HepG2 (cell line): Measurements from ENCODE around the gene CEP128. TPM values are rescaled to one million over a fixed set of nuclear protein-coding genes. Genes with fewer than 3 reads are reported as not detected.

Experiments
- CENPT ChIP-seq: sonication (generic); formaldehyde crosslinking; IDR thresholded peaks from 2 replicates; pipeline ENCODE4 v1.8.0; 2022; ENCODE audit warnings: low read depth, mild to moderate bottlenecking, moderate library complexity, missing genetic modification reagents
- FOXA3 ChIP-seq: IDR thresholded peaks from 2 replicates; pipeline ENCODE4 v1.6.1; 2016; ENCODE audit warnings: missing genetic modification reagents, missing compliant biosample characterization
- HMG20A ChIP-seq: IDR thresholded peaks from 2 replicates; pipeline ENCODE4 v1.6.1; 2016; ENCODE audit warnings: borderline replicate concordance
- HNF4G ChIP-seq, 2 experiments: sonication (generic) in 1 of 2; formaldehyde crosslinking in 1 of 2; IDR thresholded peaks; 2 replicates each; pipeline versions ENCODE4 v1.4.0 to v1.6.1; 2011 to 2020; ENCODE audit warnings: borderline replicate concordance in 2 of 2, low read depth in 2 of 2, mild to moderate bottlenecking in 2 of 2, low read length in 1 of 2, missing genetic modification reagents in 1 of 2, moderate library complexity in 1 of 2
- MBD4 ChIP-seq: IDR thresholded peaks from 2 replicates; pipeline ENCODE4 v1.6.1; 2012; ENCODE audit warnings: low read length, inconsistent platforms, borderline replicate concordance
- MYNN ChIP-seq: sonication (generic); formaldehyde crosslinking; IDR thresholded peaks from 2 replicates; pipeline ENCODE4 v1.4.0; 2020; ENCODE audit warnings: mild to moderate bottlenecking, low read depth, missing genetic modification reagents
- NFIC ChIP-seq: IDR thresholded peaks from 2 replicates; pipeline ENCODE4 v1.6.1; 2012; ENCODE audit warnings: mild to moderate bottlenecking, low read length, inconsistent platforms
- PAWR ChIP-seq: sonication (generic); formaldehyde crosslinking; IDR thresholded peaks from 2 replicates; pipeline ENCODE4 v1.4.0; 2020; ENCODE audit warnings: missing genetic modification reagents, mild to moderate bottlenecking, borderline replicate concordance
- PAX8 ChIP-seq: sonication (generic); formaldehyde crosslinking; IDR thresholded peaks from 2 replicates; pipeline ENCODE4 v1.8.0; 2022; ENCODE audit warnings: mild to moderate bottlenecking, missing genetic modification reagents, borderline replicate concordance
- PPARG ChIP-seq: conservative IDR thresholded peaks from 2 replicates; pipeline ENCODE4 v1.6.1; 2016; ENCODE audit warnings: missing biosample characterization, missing genetic modification reagents
- PREB ChIP-seq: sonication (generic); formaldehyde crosslinking; IDR thresholded peaks from 2 replicates; pipeline ENCODE4 v1.4.0; 2020; ENCODE audit warnings: missing genetic modification reagents
- SOX5 ChIP-seq: IDR thresholded peaks from 2 replicates; pipeline ENCODE4 v1.6.1; 2016; ENCODE audit warnings: borderline replicate concordance
- TGIF2 ChIP-seq: IDR thresholded peaks from 2 replicates; pipeline ENCODE4 v1.6.1; 2016; ENCODE audit warnings: control low read depth, missing compliant biosample characterization
- TOPORS ChIP-seq: sonication (generic); formaldehyde crosslinking; IDR thresholded peaks from 2 replicates; pipeline ENCODE4 v1.8.0; 2023; ENCODE audit warnings: mild to moderate bottlenecking, missing genetic modification reagents
- ZBTB20 ChIP-seq: sonication (generic); formaldehyde crosslinking; IDR thresholded peaks from 2 replicates; pipeline ENCODE4 v1.8.1; 2023; ENCODE audit warnings: missing genetic modification reagents, low read depth, mild to moderate bottlenecking, borderline replicate concordance
- ZNF407 ChIP-seq: sonication (generic); formaldehyde crosslinking; IDR thresholded peaks from one replicate; pipeline ENCODE4 v1.5.1; 2020; ENCODE audit warnings: mild to moderate bottlenecking, missing genetic modification reagents; ENCODE audit errors: not compliant biosample characterization
- ZNF460 ChIP-seq: sonication (generic); formaldehyde crosslinking; IDR thresholded peaks from 2 replicates; pipeline ENCODE4 v1.5.1; 2020; ENCODE audit warnings: missing genetic modification reagents, mild to moderate bottlenecking, borderline replicate concordance
- ZNF562 ChIP-seq: sonication (generic); formaldehyde crosslinking; IDR thresholded peaks from 2 replicates; pipeline ENCODE4 v1.8.0; 2022; ENCODE audit warnings: missing genetic modification reagents, borderline replicate concordance
- ZNF615 ChIP-seq: sonication (generic); formaldehyde crosslinking; IDR thresholded peaks from 2 replicates; pipeline ENCODE4 v1.5.0; 2020; ENCODE audit warnings: mild to moderate bottlenecking, missing genetic modification reagents, borderline replicate concordance
- polyA plus RNA-seq, 8 experiments: library from polyadenylated mRNA; depleted of rRNA in 3 of 8; stranded (reverse) in 7 of 8; unstranded in 1 of 8; fragments of >200 nt; fragmentation: Illumina TruSeq in 4 of 8; extraction: Trizol in 4 of 8; gene quantifications; 2 replicates each; pipeline versions ENCODE4 v1.2.1 to v1.2.3, GENCODE V29; 2011 to 2016; ENCODE audit warnings: low read depth in 4 of 8, missing spikeins in 1 of 8, mixed read lengths in 1 of 8; ENCODE audit not compliant: insufficient read depth in 1 of 8
- total RNA-seq, 5 experiments: library from RNA; depleted of rRNA; stranded (reverse); fragments of >200 nt; fragmentation: Illumina TruSeq; extraction: Trizol; gene quantifications; 2 replicates each; pipeline ENCODE4 v1.2.3, GENCODE V29; 2016; ENCODE audit warnings: low read depth in 1 of 5

Gene CEP128
- total and polyA plus RNA-seq, 2 of the 13 experiments (the other 11 are each of a cell fraction or from before 2014, with no cell fraction given): 1.3 to 7.5 TPM

- TF ChIP-seq PREB (CRISPR knock-in tag) (no peak), CENPT (CRISPR knock-in tag) (no peak), ZBTB20 (CRISPR knock-in tag) (no peak; the same call in 1 of the 2 replicates), FOXA3 (CRISPR knock-in tag) (peak; percentile 73), HMG20A (CRISPR knock-in tag) (no peak), HNF4G (IDR thresholded peaks at IDR 0.05; ENCODE audit: borderline replicate concordance, low read depth, low read length) (peak; percentile 60), HNF4G (CRISPR knock-in tag; IDR thresholded peaks at IDR 0.05; ENCODE audit: borderline replicate concordance, low read depth) (no peak), PAWR (no peak), NFIC (0 out of 2 replicates have a peak, but pooled peaks have one; percentile 24), PPARG (CRISPR knock-in tag) (0 out of 2 replicates have a peak, but pooled peaks have one; percentile 34), ZNF562 (CRISPR knock-in tag) (no peak), TOPORS (CRISPR knock-in tag) (no peak), PAX8 (CRISPR knock-in tag) (no peak), ZNF460 (CRISPR knock-in tag) (no peak), ZNF615 (CRISPR knock-in tag) (no peak), SOX5 (0 out of 2 replicates have a peak, but pooled peaks have one; percentile 20), TGIF2 (no peak), ZNF407 (CRISPR knock-in tag) (no peak), MYNN (CRISPR knock-in tag) (no peak), MBD4 (no peak)
Observed at GRCh38 chr14:80645667-80646413, 295.7 kb downstream of the CEP128 start (continued).
